NCI-H2227 (cell line): Measurements from ENCODE around the gene FAM118B.

Experiments
- DNase-seq: peaks from one replicate; lab custom pipeline; 2025; ENCODE audit not compliant: unreplicated experiment; lab: John Stamatoyannopoulos, UW

FAM118B gene

DNA sequence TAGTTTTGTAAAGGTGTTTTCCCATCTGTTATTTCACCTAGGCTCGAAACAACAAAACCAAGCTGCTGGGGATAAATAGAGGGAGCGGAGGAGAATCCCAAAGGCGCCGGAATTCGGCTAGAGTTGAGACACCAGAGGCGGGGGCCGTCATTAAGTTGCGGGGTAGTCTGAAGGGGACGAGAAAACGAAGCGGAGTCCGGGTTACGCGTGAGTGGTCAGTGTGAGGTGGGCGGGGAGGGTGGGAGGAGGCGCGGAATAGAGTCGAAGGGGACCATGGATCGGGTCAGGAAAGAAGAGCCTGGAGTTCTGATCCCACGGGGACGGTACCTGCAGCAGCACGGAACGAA is 56.8 kb downstream of the FAM118B start:
- peak; percentile 58 for DNase-seq

DNA sequence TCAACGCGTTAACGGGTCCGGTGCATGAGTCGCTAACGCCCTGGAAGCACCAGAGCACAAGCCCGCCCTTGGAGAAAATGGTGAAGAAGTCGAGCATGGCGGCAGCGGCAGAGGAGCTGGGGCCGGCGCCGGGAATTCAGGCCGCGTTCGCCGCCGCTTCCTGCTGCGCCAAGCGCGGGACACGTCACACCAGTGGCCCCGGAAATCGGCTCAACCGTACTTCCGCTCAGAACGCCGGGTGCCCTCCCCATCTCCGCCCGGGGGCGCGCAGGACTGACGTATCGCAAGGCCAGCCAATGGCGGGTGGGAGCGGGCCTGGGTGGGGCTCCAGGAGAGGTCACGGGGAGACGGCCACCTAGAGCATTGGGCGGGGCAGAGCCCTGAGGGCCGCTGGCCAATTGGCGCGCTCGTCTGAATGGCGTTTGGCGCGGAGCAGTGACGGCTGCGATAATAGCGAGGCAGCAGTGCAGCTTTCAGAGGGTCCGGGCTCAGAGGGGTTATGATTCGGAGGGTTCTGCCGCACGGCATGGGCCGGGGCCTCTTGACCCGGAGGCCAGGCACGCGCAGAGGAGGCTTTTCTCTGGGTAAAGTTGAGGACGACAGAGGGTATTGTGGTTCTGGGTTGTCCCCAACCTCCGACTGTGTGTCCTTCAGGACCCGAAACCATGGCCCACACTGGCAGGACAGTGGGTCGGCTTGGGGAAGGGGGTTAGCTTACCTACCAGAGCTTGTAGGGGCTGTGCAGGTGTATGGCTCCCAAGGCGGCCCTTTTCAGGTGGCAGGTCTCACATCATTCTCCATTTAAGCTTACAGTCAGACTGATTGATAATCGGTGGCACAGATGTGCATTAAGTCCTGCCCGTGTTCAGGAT is 57.4 kb downstream of the FAM118B start, which contains the start of the genes FOXRED1 and SRPRA:
TSS of gene FOXRED1 (plus strand) at position 447 of the 872 bp plus-strand sequence. CDS start at position 500, 53 bp downstream.
TSS of gene SRPRA (minus strand) at position 188 of the 872 bp plus-strand sequence. CDS start at position 97, 91 bp downstream.
- DNase-seq, result peak; percentile 98

DNA sequence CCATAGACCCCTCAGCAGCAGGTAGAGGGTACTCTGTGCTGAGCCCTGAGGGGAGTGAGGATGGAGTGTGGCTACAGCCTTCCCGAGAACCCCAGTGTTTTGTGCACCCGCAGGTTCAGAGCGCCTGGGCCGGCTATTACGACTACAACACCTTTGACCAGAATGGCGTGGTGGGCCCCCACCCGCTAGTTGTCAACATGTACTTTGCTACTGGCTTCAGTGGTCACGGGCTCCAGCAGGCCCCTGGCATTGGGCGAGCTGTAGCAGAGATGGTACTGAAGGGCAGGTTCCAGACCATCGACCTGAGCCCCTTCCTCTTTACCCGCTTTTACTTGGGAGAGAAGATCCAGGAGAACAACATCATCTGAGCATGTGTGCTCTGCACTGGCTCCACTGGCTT is 65.7 kb downstream of the FAM118B start:
- DNase-seq, result no peak

DNA sequence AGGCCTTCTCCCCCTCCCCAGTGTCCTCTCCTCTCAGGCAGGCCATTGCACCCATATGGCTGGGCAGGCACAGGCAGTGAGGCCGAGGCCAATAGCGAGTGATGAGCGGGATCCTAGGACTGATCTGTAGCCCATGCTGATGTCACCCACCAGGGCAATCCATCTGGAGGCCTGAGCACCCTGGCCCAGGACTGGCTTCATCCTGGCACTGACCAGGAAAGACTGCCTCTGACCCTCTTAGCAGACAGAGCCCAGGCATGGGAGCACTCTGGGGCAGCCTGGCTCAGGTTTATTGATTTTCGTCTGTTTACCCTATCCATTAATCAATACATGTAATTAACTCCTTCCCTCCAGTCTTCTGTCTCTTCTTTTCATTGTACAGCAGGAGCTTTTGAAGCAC is 66.2 kb downstream of the FAM118B start:
- DNase-seq, result no peak

DNA sequence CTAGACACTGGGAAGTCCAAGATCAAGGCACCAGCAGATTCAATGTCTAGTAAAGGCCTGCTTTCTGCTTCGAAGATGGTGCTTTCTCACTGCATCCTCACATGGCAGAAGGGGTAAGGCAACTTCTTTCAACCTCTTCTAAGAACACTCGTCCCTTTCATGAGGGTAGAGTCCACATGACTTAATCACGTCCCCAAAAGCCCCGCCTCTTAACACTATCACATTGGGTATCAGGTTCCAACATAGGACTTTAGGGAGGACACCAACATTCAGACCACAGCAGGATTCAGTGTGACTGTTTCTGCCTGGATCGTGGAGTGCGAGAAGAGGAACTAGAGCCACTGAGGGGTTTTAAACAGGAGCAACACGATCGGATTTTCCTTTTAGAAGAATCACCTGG is 67.6 kb downstream of the FAM118B start:
- no peak for DNase-seq

DNA sequence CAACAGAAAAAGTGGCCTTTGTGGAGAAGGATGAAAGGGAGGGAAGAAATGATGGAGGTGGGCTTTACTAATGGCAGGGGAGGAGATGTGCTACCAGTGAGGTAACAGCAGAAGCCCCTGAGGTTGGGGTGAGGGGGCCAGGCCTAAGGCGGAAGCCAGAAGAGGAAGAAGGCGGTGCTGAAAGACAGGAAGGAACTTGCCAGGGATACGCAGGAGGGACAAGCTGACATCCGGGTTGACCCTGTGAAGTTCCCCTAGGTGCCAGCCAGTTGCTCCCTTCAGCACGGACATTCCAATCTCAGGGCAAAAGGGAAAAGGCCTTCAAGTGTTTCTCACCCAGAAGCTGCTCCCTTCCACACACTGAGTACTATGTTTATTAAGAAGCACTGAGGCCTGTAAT is 69.0 kb downstream of the FAM118B start:
- DNase-seq, result no peak

DNA sequence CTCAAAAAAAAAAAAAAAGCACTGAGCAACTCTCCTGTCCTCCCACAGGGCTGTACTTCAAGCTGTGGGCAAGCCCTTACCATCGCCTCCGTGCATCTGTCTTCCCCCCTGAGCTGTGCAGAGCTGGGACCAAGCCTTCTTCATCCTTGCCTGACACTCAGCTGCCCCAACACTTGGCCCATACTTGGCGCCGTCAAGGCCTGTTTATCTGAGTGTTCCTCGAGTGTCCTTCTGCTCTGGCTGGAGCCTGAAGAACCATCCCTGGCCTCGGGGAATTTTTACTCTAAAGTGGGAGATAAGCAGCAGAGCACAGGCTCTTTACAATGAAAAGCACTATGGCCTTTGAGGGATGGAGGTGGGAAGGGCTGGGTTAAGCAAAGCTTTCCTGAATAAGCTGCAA is 69.7 kb downstream of the FAM118B start:
- DNase-seq, result no peak

DNA sequence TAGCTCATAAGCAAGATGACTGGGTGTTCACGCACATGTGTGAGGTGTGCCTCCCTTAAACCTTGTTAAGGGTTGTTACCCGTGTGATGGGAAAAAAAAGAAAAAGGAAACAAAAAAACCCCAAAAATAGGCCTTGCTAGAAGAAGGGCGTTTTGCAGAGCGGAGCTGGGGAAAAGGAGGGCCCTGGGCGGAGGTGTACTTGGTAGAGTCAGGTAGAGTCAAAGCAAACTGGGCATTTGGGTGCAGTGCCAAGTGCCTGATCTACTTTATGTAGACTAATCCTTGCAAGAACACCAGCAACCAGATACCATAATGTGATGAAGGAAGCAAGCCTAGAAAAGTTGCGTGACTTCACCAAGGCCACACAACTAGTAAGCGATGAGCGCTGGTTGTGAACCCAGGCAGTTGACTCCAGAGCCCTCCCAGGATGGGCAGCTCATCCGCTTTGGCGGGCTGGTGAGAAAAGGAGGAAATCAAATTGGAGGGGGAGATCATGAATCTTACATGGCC is 70.1 kb downstream of the FAM118B start:
- DNase-seq, result no peak

DNA sequence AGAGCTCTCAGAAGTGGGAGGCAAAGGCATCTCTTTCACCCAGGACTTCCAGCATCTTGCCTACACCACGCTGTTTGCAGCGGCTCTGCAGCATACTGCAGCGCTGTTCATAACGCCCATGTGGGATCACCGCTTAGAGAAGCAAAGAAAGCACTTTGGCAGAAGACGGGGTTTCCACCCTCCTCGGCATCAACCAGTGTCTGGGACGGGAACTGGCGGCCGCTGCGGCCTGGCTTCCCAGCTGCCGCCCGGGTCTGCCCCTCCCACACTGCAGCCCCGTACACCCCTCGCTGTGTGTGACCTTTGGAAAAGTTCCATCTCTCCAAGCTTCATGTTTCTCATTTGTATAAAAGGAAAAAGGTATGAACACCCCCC is 70.8 kb downstream of the FAM118B start:
- DNase-seq, result peak; percentile 38

DNA sequence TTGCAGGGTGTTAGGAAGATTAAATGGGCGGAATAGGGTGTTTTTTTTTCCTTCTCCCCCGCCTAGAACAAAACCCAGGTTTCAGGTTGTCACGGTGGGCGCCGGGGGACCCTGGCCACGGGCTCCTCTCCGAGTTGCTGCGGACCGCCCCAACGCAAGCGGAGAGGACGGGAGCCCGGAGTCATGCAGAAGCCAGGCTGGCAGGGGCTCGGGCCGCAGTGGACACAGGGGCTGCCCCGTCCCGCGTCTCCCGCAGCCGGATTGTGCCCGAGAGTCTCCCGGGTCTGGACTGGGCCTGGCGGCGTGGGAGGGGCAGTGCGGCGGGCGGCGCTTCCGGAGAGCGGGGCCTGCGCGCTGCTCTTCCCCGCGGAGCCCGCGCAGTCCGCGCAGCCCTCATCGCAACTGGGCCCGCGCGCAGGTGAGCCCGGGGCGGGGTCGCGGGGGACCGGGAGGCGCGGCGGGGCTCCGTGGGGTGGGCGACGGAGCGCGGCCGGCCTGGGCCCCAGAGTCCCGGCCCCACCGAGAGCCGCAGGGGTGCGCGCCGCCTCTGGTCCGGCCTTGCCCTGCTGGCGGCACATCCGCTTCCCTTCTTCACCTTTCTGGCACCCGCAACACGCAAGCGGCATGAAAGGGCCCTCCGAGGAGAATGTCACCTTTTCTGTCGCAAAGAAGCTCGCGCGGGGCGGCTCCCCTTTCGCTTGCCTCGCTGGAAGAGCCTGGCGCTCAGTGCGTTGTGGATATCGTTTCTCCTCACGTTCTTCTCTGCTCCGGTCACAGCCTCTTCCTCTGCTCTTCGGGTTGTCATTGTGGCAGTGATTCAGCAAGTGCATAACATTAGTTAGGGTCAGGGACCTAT is 71.4 kb downstream of the FAM118B start, which contains the start of gene TIRAP:
TSS of gene TIRAP (plus strand) at position 358 of the 856 bp plus-strand sequence. CDS start 7,802 bp downstream, outside the sequence.
- peak; percentile 55 for DNase-seq

DNA sequence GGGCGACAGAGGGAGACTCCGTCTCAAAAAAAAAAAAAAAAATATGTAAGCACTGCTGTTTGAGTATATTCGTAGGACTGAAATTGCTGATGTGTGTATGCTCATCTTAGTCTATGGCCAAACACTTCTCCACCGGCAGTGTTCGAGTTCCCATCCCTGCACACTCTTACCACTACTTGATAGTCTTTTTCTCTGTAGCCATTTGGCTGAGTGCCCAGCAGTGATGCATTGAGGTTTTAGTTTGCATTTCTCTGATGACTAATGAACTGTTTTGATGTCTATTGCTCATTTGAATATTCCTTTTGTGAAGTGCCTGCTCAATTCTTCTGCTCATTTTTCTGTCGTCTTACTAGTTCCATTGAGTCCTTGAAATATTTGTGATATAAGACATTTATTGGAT is 73.2 kb downstream of the FAM118B start:
- DNase-seq, result no peak

DNA sequence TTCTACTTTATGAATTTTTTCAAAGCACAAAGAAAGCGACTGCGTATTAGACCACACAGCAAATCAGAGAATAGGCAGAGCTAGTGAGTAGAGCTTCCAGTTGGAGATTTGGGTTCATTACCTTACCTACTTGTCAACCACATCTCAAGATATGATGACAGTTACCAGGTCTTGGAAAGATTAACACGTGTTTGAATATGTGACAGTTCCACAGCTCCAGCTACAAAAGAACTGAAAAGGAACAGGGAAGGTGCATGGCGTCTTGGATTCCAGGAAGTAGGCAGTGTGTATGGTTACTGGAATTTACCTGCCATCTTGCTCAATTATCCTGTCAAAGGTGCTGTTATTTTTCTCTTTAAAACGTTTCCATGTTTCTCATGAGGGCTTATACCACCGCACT is 76.7 kb downstream of the FAM118B start:
- no peak for DNase-seq

DNA sequence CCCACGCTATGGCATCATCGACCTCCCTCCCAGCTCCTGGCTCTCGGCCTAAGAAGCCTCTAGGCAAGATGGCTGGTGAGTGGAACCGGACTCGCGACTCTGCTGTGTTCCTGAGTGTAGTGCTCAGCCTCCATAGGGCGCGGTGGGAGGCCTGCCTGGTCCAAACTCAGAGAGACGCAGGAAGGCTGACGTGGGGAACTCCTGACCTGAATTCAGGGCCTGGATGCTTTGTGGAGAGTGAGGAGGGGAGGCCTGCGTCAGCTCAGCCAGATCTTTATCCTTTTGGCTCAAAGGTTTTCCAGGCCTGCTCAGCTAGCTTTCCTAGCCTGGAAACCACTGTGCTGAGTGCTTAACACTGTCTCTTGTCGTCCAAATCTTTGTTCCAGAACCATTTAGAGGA is 79.3 kb downstream of the FAM118B start:
- no peak for DNase-seq

DNA sequence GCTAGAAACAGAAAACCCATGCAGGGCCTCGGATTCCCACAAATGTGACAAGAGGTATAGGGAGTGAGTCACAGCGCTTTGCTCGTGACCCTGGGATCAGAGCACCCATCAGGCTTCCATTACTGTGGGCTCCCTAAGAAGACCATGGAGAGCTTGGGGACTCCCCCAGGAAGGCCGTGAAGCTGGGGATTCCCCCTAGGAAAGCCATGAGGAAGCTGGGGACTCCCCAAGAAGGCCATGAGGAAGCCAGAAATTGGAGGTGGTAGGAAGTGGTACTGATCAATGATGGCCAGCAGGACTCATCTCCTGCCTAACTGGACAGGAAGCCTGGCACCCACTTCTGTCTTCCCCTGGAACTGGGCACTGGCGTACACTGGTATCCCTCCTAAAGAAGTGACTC is 82.1 kb downstream of the FAM118B start:
- DNase-seq, result no peak

DNA sequence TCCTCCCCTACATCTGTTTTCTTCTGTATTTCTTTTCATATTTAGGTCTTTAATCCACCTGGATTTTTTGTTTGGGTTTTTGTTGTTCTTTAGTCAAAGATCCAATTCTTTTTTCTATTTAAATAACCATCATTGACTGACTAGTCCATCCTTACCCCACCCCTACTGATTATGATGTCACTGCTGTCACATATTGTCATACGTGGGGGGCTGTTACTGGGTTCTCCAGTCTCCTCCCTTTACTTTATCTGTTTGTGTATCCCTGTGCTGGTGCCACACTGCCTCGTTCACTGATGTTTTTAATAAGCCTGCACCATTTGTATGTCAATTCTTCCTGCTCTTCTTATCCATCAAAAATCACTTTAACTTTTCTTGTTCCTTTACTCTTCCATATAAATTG is 85.4 kb downstream of the FAM118B start:
- DNase-seq, result no peak

DNA sequence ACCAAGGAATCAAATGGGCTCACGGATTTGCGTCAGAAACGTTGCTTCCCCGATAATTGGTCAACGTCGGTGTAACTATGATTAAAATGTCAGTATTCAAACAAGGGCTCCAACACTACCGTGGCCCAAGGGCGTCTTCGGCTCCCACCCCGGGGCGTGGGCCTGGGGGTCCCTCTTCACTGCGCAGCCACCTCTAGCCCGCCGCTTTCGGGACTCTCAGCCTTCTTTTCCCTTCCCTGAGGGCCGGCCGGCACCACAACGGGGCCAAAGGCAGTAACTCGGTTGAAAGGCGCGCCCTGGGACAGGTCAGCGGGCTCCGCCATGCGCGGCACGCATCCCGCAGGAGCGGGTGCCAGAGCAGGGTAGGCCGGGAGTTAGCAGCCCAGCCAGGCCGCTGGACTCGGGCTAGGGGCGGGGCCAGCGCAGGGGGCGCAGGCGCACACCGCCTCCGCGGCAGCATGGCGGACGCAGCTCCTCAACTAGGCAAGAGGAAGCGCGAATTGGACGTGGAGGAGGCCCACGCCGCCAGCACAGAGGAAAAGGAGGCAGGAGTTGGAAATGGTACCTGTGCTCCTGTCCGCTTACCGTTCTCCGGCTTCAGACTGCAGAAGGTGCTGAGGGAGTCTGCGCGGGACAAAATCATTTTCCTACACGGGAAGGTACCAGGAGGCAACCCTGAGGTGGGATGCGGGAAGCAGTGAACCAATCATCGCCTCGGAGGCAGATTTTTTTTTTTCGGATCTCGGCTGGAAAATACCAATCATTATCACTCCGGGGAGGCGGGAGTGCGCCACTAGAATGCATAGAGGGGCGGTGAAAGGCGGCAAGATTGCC is 92.3 kb downstream of the FAM118B start, which contains the start of gene DCPS:
TSS of gene DCPS (plus strand) at position 438 of the 834 bp plus-strand sequence. CDS start at position 459, 21 bp downstream.
- DNase-seq, result peak; percentile 85

DNA sequence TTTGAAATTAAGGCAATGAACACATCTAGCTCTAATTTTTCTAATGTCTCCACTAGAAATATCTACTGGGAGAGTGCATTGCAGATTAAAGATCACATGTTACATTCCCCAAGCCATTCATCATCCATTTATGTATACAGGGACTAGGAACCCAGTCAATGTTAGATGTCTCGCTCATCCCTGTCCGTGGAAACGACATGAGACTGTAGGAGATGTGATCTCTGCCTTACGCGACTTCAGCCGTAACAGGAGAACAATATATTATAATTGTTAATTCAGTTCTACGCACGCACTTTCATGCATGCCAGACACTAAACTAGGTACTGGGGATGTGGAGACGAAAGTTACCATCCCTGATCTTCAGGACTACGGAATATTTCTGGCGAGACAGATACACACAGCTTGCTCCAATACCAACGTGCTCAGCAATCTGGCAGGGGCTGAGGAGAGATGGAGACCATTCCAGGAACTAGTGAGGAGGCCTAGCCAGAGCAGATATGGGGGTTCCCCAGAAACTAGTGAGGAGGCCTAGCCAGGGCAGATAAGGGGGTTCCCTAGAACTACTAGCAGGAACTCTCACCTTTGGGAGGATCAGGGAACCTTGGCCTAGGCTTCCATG is 93.0 kb downstream of the FAM118B start:
- peak; percentile 38 for DNase-seq

DNA sequence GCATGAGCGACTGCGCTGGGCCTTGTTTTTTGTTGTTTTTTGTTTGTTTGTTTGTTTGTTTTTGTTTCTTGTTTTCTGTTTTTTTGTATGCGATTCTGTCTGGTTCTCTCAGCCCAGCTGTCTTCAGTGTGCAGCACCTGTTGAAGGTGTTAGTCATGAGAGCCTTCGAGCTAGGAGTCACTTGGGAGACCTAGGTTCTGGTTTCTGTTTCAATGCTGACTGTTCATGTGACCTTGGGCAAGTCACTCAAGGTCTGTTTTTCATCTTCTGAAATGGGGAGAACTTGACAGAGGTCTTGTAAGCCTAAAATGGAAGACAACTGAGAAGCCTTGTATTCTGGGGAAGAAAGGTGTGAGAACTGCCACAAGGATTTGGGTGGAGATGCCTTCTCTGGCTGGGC is 94.1 kb downstream of the FAM118B start:
- no peak for DNase-seq

DNA sequence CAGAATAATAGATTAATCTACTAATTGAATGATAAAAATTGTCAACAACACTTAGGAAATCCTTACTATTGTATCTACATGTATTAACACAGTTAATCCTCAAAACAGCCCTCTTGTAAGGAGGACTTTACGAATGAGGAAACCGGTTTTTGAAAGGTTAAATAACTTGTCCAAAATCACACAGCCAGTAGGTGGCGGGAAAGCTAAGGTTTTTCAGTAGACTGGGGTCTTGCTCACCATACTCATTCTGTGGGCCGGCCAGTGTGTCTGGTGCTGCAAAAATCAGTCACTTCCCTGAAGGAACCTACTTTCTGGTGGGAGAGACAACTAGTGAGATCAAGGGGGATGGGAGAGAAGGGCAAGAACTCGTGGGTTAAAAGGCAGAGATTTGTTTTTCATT is 96.1 kb downstream of the FAM118B start:
- peak; percentile 56 for DNase-seq

DNA sequence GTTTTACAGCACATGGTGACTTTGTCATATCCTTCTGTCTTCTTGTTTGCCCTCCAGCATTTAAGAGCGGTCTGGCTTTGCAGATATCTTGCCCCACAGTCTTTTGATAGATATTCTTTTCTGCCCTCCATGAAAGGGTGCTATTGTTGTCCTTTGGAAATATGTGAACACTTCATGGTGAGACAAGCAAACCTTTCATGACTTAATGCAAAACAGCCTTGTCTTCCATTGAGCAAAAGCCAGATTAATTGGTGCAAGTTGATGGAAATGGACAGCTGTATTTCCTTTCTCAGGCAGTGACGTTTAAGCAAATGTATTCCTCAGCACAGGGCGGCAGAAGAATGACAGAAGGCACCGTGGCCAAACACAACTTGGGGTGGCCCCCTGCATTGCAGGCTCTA is 96.7 kb downstream of the FAM118B start:
- no peak for DNase-seq
